ENCODE data around the gene CNTNAP2. TPM values are rescaled to one million over a fixed set of nuclear protein-coding genes. Genes with fewer than 3 reads are reported as not detected.

CNTNAP2 gene
- total RNA-seq, 2 donors from 2014 or later = 0.37 TPM; not detected in 1

DNA sequence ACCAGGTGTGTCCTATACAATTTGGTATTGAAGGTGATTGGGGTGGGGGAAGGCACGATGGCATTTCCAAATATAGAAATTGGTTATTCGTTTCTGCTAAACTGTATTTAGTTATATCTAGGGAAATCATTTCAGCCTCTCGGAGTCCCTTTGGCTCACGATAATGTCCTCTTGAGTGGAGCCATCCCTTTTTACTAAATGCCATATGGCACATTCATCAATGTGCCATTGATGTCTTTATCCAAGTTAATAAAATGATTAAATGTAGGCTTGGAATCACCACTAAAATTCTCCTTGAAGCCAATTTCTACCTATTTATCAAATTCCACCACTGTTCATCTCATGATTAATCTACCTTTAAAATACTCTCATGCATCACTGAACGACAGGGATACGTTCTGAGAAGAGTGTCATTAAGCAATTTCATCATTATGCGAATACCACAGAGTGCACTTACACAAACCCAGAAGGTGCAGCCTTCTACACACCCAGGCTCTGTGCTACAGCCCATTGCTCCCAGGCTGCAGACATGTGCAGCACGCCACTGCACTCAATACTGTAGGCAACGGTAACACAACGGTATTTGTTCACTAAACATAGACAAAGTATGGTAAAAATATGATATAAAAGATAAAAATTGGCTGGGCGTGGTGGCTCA lies 2254.8 kb downstream of the CNTNAP2 start:
- peaks cover 25% of the 10 kb centered on the region for H3K27me3 Mint-ChIP-seq
- DNase-seq (no peak), ATAC-seq (no peak)
- no peaks in the 10 kb centered on the region for H3K36me3 Mint-ChIP-seq (ENCODE audit: low read depth)
- H3K27ac Mint-ChIP-seq = peak overlapping the region; percentile 27
- no peaks in the 10 kb centered on the region for H3K9me3 ChIP-seq (ENCODE audit: control insufficient read depth, low read length, poor library complexity, severe bottlenecking)
- H3K4me3 Mint-ChIP-seq = no peak overlapping the region
- H3K4me1 Mint-ChIP-seq = no peaks in the 10 kb centered on the region

DNA sequence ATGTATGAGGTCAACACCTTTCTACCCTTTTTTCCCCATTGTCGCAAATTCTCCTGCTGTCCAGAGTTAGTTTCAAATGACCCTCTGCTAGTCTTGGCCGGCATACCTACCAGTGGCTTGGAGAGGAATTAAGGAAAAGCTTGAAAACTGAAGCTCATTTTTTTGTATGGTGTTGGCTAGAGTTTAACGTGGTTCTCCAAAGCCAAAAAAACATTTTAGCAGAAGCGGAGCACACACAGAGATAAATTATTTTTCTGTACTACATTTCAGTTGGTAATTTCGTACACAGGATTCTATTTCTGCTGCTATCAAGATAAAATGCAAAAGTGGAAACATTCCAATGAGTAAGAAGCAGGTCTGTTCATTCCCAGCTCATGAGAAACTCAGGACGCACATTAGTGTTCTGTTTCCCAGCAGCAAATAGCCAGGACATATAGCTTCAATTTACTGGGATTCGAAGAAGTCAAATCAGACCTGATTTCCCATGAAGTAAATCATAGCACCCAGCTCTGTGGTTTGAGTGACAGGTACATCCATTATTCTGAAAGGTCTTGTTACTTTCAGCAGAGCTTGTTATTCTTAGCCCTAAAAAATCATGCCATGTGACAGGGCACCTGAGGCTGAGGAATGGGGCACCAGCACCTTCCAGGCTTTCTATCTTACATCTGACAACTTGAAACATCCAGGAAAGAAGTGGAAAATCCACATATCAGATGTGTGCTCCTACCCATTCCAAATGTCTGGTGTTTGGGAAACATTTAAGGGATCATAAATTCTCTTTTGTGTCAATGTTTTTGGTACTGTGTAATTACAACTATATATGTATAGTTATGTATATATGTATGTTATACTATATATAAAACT lies 2258.0 kb downstream of the CNTNAP2 start:
- ATAC-seq = no peak
- no peaks in the 10 kb centered on the region for H3K4me1 Mint-ChIP-seq
- H3K36me3 Mint-ChIP-seq (ENCODE audit: low read depth) = no peaks in the 10 kb centered on the region
- H3K4me3 Mint-ChIP-seq = no peak overlapping the region
- H3K9me3 ChIP-seq (ENCODE audit: control insufficient read depth, low read length, poor library complexity, severe bottlenecking) = no peaks in the 10 kb centered on the region
- no peak overlapping the region for H3K27ac Mint-ChIP-seq
- DNase-seq = no peak
- peaks cover 31% of the 10 kb centered on the region for H3K27me3 Mint-ChIP-seq

GRCh38 chr7:148379677-148380076 lies 2263.1 kb downstream of the CNTNAP2 start:
- no peaks in the 10 kb centered on the region for H3K4me1 Mint-ChIP-seq
- H3K27ac Mint-ChIP-seq = no peak overlapping the region
- DNase-seq (no peak), ATAC-seq (no peak)
- H3K4me3 Mint-ChIP-seq = no peak overlapping the region
- no peaks in the 10 kb centered on the region for H3K36me3 Mint-ChIP-seq (ENCODE audit: low read depth)
- peaks cover 13% of the 10 kb centered on the region for H3K27me3 Mint-ChIP-seq
- H3K9me3 ChIP-seq (ENCODE audit: control insufficient read depth, low read length, poor library complexity, severe bottlenecking) = no peaks in the 10 kb centered on the region

DNA sequence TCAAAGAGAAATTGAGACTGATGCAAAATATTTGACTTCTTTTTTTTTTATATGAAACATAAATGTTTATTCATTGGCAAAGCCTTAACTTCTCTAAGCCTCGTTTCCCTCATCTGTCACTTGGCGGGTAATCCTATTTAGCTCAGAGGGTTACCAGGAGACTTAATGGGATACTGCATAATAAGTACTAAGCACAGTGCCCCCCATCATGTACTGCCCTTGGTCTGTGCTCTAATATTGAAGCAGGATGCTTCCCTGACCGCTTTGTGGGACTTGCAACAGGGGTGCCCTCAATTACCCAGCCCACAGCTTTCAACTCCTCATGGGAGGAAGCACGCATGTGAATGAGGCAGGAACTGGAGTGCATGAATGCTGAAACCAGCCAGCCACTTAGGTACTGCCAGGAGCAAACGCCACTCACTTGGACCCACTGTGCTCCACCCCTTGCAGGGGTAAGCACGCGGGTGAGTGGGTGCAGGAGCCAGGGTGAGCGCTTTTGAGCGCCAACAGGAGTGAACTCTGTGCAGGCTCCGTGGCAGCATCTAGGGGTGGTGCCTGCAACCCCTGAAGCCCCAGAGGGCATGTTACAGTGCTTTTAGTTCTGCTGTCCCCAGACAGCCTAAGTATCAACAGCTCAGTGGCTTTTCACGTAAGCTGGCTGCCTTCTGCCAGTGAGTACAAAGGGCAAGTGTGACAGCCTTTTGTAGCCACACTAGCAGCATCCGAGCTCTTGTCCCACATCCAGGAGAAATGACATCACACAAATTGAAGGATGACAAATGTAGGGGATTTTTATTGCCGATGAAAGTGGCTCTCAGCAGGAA lies 2264.2 kb downstream of the CNTNAP2 start:
- no peaks in the 10 kb centered on the region for H3K9me3 ChIP-seq (ENCODE audit: control insufficient read depth, low read length, poor library complexity, severe bottlenecking)
- Mint-ChIP-seq H3K4me1 (no peaks in the 10 kb centered on the region), H3K27me3 (peaks cover 13% of the 10 kb centered on the region), H3K36me3 (ENCODE audit: low read depth) (no peaks in the 10 kb centered on the region), H3K4me3 (no peak overlapping the region), H3K27ac (no peak overlapping the region)
- no peak for DNase-seq
- ATAC-seq = no peak

GRCh38 chr7:148382596-148382995 lies 2266.0 kb downstream of the CNTNAP2 start:
- H3K4me1 Mint-ChIP-seq = no peaks in the 10 kb centered on the region
- no peaks in the 10 kb centered on the region for H3K36me3 Mint-ChIP-seq (ENCODE audit: low read depth)
- H3K9me3 ChIP-seq (ENCODE audit: control insufficient read depth, low read length, poor library complexity, severe bottlenecking) = no peaks in the 10 kb centered on the region
- no peak overlapping the region for H3K4me3 Mint-ChIP-seq
- H3K27ac Mint-ChIP-seq = no peak overlapping the region
- H3K27me3 Mint-ChIP-seq = peaks cover 13% of the 10 kb centered on the region
- DNase-seq (no peak), ATAC-seq (no peak)

GRCh38 chr7:148383651-148384050 lies 2267.1 kb downstream of the CNTNAP2 start:
- no peak overlapping the region for H3K4me3 Mint-ChIP-seq

GRCh38 chr7:148385009-148385682 lies 2268.5 kb downstream of the CNTNAP2 start:
- H3K4me3 Mint-ChIP-seq = no peak overlapping the region
- no peaks in the 10 kb centered on the region for H3K36me3 Mint-ChIP-seq (ENCODE audit: low read depth)
- ATAC-seq (no peak), DNase-seq (no peak)
- peaks cover 8% of the 10 kb centered on the region for H3K27me3 Mint-ChIP-seq
- no peaks in the 10 kb centered on the region for H3K9me3 ChIP-seq (ENCODE audit: control insufficient read depth, low read length, poor library complexity, severe bottlenecking)
- H3K4me1 Mint-ChIP-seq = no peaks in the 10 kb centered on the region
- no peak overlapping the region for H3K27ac Mint-ChIP-seq

More at GRCh38 chr7:148383651-148384050, 2267.1 kb downstream of the CNTNAP2 start:
- ATAC-seq (no peak), DNase-seq (no peak)
- H3K27me3 Mint-ChIP-seq = peaks cover 8% of the 10 kb centered on the region
- no peak overlapping the region for H3K27ac Mint-ChIP-seq
- H3K4me1 Mint-ChIP-seq = no peaks in the 10 kb centered on the region
- H3K9me3 ChIP-seq (ENCODE audit: control insufficient read depth, low read length, poor library complexity, severe bottlenecking) = no peaks in the 10 kb centered on the region
- no peaks in the 10 kb centered on the region for H3K36me3 Mint-ChIP-seq (ENCODE audit: low read depth)

GRCh38 chr7:148390381-148390780 lies 2273.8 kb downstream of the CNTNAP2 start:
- DNase-seq (no peak), ATAC-seq (no peak)
- no peak overlapping the region for H3K4me3 Mint-ChIP-seq
- no peaks in the 10 kb centered on the region for H3K36me3 Mint-ChIP-seq (ENCODE audit: low read depth)
- H3K27me3 Mint-ChIP-seq = peaks cover 11% of the 10 kb centered on the region
- no peak overlapping the region for H3K27ac Mint-ChIP-seq
- no peaks in the 10 kb centered on the region for H3K4me1 Mint-ChIP-seq
- no peaks in the 10 kb centered on the region for H3K9me3 ChIP-seq (ENCODE audit: control insufficient read depth, low read length, poor library complexity, severe bottlenecking)

GRCh38 chr7:148391591-148391990 lies 2275.0 kb downstream of the CNTNAP2 start:
- DNase-seq = no peak
- H3K4me3 Mint-ChIP-seq = no peak overlapping the region
- H3K36me3 Mint-ChIP-seq (ENCODE audit: low read depth) = no peaks in the 10 kb centered on the region
- H3K27me3 Mint-ChIP-seq = peaks cover 23% of the 10 kb centered on the region
- H3K27ac Mint-ChIP-seq = no peak overlapping the region
- no peak for ATAC-seq
- peaks cover 5% of the 10 kb centered on the region for H3K4me1 Mint-ChIP-seq
- no peaks in the 10 kb centered on the region for H3K9me3 ChIP-seq (ENCODE audit: control insufficient read depth, low read length, poor library complexity, severe bottlenecking)

DNA sequence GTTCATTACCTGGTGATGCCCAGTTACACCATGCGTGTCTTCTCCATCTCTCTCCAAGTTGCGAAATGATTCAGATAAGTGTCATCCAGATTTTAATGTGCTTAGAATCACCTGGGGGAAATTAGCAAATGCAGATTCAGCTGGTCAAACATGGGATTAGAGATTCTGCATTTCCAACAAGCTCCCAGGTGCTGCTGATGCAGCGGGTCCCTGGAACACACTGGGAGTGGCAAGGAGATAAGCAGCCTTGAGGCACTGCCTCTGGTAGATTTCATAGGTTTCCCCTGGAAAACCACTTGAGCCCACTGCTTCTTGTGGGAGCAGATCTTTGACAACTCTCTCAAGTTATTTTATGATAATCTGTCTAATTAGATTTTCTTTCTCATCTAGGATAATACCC lies 2278.0 kb downstream of the CNTNAP2 start:
- Mint-ChIP-seq H3K36me3 (ENCODE audit: low read depth) (no peaks in the 10 kb centered on the region), H3K4me3 (no peak overlapping the region), H3K27me3 (peaks cover 47% of the 10 kb centered on the region), H3K27ac (no peak overlapping the region), H3K4me1 (peaks cover 5% of the 10 kb centered on the region)
- ATAC-seq = no peak
- no peaks in the 10 kb centered on the region for H3K9me3 ChIP-seq (ENCODE audit: control insufficient read depth, low read length, poor library complexity, severe bottlenecking)
- no peak for DNase-seq

DNA sequence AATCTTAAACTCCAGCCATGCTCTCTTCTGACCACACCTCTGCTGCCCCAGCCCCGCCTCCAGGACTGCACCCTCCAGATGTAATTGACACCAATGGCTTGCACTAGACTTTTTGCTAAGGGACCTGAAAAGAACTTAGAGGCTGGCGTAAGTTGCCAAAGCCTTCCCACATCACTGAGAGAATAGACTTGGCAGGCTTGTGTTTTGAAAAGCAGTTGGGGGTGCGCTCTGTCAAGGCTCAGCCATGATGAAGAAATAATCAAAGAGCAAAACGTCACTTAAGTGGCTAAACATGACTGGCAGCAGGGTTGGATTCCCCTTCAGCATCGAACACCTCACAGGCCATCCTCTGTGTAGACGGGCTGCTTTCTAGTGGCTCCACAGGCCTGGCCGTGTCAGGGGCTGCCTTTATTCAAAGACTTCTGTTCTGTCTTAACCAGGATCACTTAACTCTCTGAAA lies 2278.8 kb downstream of the CNTNAP2 start:
- DNase-seq (no peak), ATAC-seq (no peak)
- H3K4me3 Mint-ChIP-seq = no peak overlapping the region
- peaks cover 5% of the 10 kb centered on the region for H3K4me1 Mint-ChIP-seq
- H3K9me3 ChIP-seq (ENCODE audit: control insufficient read depth, low read length, poor library complexity, severe bottlenecking) = no peaks in the 10 kb centered on the region
- peaks cover 55% of the 10 kb centered on the region for H3K27me3 Mint-ChIP-seq
- no peaks in the 10 kb centered on the region for H3K36me3 Mint-ChIP-seq (ENCODE audit: low read depth)
- no peak overlapping the region for H3K27ac Mint-ChIP-seq

GRCh38 chr7:148395990-148396716 lies 2279.6 kb downstream of the CNTNAP2 start:
- Mint-ChIP-seq H3K4me3 (no peak overlapping the region), H3K27me3 (peaks cover 61% of the 10 kb centered on the region), H3K36me3 (ENCODE audit: low read depth) (no peaks in the 10 kb centered on the region), H3K27ac (no peak overlapping the region), H3K4me1 (peaks cover 5% of the 10 kb centered on the region)
- ATAC-seq (no peak), DNase-seq (no peak)
- no peaks in the 10 kb centered on the region for H3K9me3 ChIP-seq (ENCODE audit: control insufficient read depth, low read length, poor library complexity, severe bottlenecking)
